GM19372 (cell line): ENCODE data around the gene HPS5.
A peak's percentile ranks its signal among the peaks of the same experiment; 100 is the strongest.
"Not testable (repeated sequence)": the region's sequence is repeated elsewhere in the genome, so short reads cannot be mapped to it uniquely, and the experiment has no call there.

Experiments
- ATAC-seq: cut with Tn5 transposase; IDR thresholded peaks from one replicate; pipeline ENCODE4 v1.9.1; 2021; ENCODE audit warnings: mild to moderate bottlenecking, low read depth, moderate library complexity; ENCODE audit not compliant: unreplicated experiment

Gene HPS5, protein sequence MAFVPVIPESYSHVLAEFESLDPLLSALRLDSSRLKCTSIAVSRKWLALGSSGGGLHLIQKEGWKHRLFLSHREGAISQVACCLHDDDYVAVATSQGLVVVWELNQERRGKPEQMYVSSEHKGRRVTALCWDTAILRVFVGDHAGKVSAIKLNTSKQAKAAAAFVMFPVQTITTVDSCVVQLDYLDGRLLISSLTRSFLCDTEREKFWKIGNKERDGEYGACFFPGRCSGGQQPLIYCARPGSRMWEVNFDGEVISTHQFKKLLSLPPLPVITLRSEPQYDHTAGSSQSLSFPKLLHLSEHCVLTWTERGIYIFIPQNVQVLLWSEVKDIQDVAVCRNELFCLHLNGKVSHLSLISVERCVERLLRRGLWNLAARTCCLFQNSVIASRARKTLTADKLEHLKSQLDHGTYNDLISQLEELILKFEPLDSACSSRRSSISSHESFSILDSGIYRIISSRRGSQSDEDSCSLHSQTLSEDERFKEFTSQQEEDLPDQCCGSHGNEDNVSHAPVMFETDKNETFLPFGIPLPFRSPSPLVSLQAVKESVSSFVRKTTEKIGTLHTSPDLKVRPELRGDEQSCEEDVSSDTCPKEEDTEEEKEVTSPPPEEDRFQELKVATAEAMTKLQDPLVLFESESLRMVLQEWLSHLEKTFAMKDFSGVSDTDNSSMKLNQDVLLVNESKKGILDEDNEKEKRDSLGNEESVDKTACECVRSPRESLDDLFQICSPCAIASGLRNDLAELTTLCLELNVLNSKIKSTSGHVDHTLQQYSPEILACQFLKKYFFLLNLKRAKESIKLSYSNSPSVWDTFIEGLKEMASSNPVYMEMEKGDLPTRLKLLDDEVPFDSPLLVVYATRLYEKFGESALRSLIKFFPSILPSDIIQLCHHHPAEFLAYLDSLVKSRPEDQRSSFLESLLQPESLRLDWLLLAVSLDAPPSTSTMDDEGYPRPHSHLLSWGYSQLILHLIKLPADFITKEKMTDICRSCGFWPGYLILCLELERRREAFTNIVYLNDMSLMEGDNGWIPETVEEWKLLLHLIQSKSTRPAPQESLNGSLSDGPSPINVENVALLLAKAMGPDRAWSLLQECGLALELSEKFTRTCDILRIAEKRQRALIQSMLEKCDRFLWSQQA

DNA sequence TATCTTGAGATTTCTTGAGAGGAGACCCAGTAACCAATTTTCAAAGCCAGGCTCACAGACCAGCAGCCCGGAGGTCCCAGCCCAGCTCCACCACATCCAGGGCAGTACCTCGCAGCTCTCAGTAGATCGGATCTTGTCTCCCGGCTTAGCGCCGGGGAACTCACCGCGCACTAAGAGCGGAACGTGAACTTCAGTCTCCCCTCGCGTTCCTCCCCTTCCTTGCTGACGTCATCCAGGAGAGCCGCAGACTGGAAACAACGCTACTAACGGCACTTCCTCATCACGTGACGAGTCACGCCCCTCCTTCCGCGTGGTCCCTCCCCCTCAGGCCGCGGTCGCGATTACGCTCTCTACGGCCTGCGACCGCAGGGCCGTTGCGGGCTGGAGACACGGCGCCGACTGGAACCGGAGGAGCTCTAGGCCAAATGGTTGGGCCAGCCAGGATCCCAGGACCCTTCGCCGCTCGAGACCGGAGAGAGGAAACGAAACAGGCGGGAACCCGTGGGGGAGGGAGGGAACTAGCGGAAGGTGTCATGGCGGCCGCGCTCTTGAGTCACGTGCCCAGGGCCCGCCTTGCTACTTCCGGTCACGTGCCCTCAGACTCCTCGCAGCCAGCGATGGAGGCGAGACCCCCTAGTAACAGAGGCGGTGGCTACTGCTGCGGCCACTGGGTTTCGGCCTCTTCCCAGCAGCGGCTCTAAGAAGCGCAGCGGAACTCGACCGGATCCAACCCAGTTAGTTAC lies at the start of gene HPS5, which contains the start of gene GTF2H1:
HPS5 (minus strand) TSS at position 172 of the 743 bp plus-strand sequence. CDS start 4,282 bp downstream, outside the sequence.
GTF2H1 (plus strand) TSS at position 599 of the 743 bp plus-strand sequence. CDS start 10,508 bp downstream, outside the sequence.
- ATAC-seq, result peak; percentile 86

DNA sequence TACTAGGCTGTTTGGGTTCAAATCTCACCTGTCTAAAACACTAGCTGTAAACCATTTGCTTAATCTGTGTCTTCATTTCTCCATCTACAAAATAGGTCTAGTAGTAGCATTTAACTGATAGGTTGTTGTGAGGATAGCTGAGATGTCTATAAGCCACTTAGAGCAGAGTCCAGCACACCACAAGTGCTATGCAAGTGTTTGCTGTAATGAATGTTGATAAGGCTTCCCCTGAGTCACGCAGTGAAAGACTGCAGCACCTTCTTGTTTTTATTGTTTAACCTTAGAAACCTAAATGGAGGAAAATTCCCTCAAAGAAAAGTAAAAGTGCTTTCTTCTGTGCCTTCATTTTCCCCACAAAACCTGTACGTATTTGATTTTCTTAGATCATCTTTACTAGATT lies 49.3 kb upstream of the HPS5 start:
- ATAC-seq, result no peak

DNA sequence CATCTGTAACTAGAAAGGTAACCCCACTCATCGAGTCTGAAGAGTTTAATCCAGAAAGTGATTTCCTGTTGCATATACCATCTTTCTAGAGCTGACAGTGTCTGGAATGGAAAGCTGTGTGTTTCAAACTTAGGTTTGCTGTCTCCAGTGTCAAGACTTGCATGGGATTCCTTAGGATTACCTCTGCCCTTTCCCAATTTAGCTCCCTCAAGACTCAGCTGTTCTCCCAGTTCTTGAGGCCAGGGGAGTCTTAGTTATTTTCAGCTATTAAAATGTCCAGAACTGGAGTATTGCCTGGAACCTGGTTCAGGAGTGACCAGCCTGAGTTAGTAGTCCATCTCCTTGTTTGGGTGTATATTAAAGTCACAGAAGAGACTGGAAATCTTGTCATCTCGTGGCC lies 47.5 kb upstream of the HPS5 start:
- no peak for ATAC-seq

DNA sequence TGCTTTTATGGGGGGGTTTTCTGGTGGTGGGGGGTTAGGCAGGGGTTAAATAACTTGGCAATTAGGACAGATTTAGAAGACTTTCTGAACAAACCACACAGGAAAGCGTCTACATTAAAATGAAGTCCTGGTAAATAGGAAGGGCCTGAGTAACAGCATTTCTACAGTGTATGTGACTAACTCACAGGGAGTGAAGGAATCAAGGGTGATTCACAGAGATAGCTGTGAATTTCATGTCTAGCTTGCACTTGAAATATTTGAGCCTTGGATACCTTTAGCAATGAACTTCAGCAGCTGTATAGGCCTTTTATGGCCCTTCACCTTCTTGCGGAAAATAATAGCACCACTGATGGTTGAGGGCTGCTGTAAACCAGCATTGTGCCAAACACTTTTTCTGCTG lies 46.3 kb upstream of the HPS5 start:
- ATAC-seq, result no peak

DNA sequence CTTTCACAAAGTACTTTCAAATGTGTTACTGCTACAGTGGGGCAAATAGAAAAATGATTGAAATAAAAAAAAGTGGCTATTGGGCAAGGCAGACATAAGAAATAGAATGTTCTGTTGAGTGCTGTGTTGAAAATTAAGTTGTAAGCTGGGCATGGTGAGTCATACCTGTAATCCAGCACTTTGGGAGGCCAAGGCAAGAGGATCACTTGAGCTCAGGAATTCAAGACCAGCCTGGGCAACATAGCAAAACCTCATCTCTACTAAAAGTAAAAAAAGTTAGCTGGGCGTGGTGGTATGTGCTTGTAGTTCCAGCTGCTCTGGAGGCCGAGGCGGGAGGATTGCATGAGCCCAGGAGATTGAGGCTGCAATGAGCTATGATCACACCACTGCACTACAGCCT lies 45.5 kb upstream of the HPS5 start:
- no peak for ATAC-seq

DNA sequence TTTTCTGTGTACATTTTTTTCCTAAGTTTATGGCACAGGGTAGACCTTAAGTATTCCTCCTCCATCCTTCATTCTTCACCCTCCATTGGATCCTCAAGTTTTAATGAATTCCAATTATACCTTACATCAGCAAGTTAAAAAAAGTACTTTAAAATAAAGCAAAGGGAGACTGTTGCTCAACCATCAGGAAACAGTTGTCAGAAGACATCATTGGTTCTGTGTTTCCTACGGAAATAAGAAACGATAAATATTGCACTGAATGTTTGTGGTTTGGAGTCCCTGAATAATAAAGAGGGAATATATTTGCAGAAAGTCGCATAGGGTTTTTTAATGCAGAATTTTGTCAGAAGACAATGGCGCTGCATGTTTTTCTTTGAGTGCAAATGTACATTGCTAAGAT lies 44.3 kb upstream of the HPS5 start:
- no peak for ATAC-seq

DNA sequence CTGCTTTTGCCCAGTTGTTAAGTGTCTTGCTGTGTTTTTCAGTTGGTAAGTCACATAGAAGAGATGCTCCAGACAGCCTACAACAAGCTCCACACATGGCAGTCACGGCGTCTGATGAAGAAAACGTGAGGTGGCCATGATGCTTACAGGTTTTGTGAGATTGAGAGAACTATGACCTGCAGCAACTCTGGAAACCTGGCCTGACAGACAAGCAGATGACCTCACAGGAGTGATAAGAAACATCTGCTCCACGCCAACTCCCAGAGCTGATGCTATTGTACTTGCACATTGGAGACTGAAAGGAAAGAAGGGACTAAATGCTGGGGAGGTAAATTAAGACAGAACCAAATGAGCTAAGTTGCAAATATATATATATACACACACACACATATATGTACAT lies 43.8 kb upstream of the HPS5 start:
- no peak for ATAC-seq

DNA sequence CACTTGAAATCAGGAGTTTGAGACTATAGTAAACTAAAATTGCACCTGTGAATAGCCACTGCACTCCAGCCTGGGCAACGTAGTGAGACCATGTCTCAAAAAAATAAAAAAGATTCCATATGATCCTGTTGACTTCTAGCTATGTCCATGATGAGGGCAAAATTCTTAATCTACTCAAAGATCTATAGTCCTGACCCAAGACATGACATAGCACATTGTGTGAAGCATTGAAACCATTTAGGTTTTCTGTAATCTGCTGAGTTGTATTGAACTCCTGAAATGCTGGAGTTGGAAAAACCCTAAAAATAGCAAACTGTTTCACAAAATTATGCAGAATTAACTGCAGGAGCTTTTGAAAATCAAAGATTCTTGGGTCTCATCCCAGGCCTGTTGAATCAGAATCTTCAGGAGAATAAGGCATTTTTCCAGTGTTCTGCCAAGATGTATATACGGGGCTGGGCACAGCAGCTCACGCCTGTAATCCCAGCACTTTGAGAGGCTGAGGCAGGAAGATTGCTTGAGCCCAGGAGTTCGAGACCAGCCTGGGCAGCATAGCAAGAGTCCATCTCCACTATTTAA lies 42.6 kb upstream of the HPS5 start:
- ATAC-seq, result no peak

DNA sequence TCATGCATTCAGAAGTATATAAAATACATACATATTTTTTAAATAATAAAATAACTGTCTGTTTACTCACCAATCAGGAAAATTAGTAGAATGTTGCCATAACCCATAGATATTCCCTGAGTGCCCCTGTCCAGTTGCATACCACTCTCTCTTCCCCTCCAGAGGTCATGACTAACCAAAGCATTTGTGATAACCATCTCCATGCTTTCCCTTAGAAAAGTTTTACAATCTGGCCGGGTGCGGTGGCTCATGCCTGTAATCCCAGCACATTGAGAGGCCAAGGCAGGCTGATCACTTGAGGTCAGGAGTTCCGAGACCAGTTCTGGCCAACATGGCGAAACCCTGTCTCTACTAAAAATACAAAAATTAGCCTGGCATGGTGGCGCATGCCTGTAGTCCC lies 39.2 kb upstream of the HPS5 start:
- ATAC-seq, result no peak

DNA sequence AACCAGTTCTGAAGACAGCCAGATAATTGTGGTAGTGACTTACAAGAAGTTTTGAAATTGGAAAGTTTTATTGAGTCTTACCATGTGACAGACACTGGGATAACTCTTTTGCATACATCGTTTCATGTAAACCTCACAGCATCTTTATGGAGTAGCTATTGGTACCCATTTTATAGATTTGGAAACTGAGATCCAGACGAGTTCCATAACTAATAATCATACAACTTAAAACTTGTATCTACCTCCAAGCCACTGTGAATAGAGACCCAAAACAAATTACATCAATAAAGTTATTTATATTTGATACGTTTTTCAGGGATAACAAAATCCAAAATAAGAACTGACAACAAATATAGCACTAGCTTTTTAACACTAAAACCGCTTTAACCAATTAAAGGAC lies 36.7 kb upstream of the HPS5 start:
- ATAC-seq, result no peak

DNA sequence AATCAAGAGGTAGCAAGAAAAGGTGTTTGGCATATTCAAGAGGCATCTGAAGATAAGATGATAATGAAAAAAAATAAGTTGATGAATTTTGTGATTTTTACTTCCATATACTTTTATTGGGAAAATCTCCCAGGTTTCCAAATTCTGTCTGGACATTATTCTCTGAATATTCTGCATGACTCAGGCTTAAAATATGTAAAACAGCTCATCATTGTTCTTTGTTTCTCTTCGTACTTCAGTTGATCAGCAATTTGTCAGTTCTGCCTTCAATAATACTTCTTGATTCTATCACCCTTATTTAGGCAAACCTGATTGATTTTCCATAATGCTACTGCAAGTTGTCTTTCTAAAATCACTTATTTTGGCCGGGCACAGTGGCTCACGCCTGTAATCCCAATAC lies 30.6 kb upstream of the HPS5 start:
- ATAC-seq, result no peak

DNA sequence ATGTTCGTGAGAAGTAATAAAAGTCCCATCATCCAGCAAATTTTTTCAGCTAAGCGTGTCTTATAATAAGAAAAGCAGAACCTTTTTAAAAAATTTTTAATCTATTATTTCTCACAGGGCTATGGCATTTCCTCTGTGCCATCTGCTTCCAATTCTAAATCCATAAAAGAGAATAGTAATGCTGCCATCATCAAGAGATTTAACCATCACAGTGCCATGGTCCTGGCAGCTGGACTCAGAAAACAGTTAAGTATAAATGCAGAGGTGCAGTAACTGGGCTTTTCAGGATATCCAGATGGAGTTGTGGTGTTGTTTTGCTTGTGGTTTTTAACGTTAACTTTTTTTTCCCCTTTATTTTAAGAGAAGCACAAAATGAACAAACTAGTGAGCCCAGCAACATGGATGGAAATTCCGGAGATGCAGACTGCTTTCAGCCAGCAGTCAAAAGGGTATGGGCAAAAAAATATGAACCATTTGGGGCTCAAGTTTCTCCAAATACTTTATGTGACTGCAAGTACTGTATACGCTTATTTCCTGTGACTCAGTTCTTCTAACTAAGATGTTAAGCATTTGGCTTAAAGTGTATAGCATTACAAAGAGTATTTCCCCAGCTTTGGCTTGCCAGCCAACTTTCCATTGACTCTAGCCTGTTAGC lies 25.7 kb upstream of the HPS5 start:
- no peak for ATAC-seq

DNA sequence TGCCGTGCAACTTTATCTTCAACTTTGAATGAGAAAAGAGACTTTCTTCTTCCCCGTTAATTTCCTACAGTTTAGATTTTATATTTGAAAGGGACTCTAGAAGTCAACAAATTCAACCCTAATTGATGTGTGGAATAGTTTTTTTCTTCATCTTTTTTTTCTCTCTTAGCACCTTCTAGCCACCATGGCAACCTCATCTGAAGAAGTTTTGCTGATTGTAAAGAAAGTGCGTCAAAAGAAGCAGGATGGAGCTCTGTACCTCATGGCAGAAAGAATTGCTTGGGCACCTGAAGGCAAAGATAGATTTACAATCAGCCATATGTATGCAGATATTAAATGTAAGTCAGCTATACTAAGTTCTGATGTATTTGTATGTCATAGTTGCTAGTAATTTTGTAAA lies 11.0 kb upstream of the HPS5 start:
- ATAC-seq, result no peak

DNA sequence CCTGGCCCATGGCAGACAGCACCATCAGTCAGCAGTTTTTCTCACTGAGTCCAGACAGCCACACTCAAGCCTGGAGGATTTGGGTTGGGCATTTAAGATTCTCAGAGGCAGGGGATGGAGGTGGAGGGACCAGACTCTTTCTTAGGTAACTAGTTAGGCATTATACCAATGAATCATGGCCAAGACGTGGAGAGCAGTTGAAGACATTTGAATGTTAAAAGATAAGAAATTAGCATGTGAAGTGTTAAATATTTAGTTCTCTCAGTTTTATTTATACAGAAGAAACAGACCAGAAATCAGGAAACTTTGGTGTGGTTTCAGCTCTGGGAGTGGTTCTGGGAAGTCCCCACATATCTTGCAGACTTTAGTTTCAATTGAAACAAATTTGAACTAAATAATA lies 10.4 kb upstream of the HPS5 start:
- no peak for ATAC-seq

DNA sequence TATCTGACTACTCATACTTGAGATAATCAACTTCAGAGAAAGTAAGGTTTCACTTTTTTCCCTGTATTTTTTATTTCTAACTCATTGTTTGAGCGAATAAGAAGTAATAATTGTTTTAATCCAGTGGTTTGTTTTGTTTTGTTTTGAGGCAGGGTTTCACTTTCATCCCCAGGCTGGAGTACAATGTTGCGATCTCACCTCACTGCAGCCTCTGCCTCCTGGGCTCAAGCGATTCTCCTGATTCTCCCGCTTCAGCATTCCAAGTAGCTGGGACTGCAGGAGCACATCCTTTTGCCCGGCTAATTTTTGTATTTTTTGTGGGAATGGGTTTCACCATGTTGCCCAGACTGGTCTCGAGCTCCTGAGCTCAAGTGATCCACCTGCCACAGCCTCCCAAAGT lies 9.0 kb upstream of the HPS5 start:
- ATAC-seq, result no peak

DNA sequence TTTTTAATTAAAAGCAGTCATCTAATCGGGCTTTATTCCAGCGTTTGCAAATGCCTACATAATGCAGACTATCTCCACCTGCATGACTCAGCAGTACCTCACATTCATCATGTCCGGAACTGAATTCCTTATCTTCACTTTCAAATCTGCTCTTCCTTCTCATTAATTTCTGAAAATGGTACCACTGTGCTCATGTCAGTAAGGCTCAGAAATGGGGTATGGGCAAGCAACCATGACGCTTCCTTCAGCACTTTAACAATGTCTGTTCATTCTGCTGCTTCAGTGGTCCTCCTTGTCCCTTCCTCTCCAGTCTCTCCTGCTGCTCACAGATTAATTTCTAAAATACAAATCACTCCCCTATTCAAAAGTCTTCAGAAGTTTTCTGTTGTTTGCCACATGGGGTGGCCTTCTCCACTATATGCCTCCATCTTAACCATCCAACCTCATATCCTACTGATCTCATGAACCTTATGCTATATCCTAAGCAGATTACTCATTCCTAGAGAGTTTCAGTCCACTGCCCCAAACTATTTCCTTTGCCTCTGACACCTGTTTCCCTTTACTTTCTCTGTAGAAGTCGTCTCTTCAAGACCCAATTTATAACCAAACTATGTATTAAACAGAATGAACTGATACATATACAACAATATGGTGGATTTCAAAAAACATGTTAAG lies 7.4 kb upstream of the HPS5 start:
- ATAC-seq, result no peak

DNA sequence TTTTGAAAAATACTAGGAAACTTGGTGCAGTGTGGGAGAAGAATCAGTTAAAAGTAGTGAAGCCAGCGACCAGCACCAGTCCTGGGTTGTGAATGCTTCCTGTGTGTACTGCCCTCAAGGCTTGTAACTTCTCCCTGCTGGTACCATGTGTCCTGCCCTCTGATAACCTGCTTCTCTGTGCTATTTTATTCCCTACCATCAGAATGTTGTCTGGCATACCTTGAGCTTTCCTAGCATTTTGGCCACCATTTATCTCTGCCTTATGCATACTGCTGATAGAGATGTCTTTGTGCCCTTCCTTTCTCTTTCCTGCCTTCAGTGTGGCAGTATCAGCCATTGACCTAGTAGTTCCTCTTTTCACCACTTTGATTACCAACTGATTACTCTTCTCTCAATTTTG lies 2.4 kb upstream of the HPS5 start:
- no peak for ATAC-seq

DNA sequence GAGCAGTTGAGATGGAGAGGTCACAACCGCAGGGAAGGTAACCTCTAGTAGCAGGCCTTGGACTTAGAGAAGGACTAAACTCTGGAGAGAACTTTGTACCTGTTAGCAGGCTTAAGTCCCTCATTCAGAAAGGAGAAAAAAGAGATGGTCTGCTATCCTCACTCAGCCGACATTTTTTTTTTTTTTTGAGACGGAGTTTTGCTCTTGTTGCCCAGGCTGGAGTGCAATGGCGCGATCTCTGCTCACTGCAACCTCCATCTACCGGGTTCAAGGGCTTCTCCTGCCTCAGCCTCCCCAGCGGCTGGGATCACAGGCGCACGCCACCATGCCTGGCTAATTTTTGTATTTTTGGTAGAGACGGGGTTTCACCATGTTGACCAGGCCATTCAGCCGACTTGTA lies 1.9 kb upstream of the HPS5 start:
- not testable (repeated sequence) for ATAC-seq
